ENCODE results near the gene THADA.
"Not testable (repeated sequence)": the region's sequence is repeated elsewhere in the genome, so short reads cannot be mapped to it uniquely, and the experiment has no call there.

Gene THADA

GRCh38 chr2:43196768-43197587, 398.9 kb downstream of the THADA start:
- H3K27ac Mint-ChIP-seq, result peak overlapping the region; percentile 86
- H3K9me3 Mint-ChIP-seq, result no peaks in the 10 kb centered on the region
- H3K4me1 Mint-ChIP-seq, result peaks cover 58% of the 10 kb centered on the region
- H3K36me3 Mint-ChIP-seq, result no peaks in the 10 kb centered on the region
- H3K4me3 Mint-ChIP-seq, result peak overlapping the region; percentile 47
- no peak for DNase-seq (ENCODE audit: low spot score in 2 of 2)
- no peak for ATAC-seq

DNA sequence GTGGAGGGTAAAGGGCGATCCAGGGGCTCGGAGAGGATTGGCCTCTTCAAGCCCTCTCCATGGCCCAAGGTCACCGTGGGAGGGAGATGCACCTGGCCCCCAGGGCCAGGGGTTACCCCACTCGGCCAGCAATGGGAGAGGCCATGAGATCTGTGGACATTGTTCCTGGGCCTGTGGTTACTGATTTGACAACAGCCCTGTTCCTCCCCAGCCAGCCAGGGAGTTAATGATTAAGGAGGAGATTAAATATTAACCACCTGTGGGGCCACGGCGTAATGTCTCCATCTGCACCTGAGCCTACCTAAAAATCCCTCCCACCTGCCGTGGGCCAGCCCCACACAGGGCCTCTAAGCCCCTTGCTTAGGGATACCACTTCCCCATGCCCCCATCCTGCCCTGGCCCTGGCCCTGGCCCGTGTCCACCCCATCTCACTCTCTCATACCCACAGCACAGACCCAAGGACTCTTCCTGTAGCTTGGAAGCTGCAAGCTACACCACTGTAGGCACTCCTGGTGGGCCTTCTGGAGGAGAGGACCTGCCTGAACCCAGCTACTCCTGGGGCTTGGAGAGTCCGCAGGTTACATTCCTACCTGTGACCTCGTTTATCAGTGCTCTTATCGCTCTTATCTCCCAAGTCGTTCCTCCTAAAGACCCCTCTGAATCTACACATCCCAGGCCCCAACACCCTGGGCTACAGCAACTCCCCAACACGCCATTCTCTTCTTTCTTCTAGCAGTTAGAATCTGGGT, 401.5 kb downstream of the THADA start:
- H3K36me3 Mint-ChIP-seq, result no peaks in the 10 kb centered on the region
- DNase-seq (ENCODE audit: low spot score in 2 of 2) (no peak), ATAC-seq (no peak)
- no peaks in the 10 kb centered on the region for H3K9me3 Mint-ChIP-seq
- H3K4me3 Mint-ChIP-seq, result peak overlapping the region; percentile 73
- peak overlapping the region; percentile 93 for H3K27ac Mint-ChIP-seq
- H3K4me1 Mint-ChIP-seq, result peaks cover 64% of the 10 kb centered on the region

- ATAC-seq, result no peak
- no peak for DNase-seq (ENCODE audit: low spot score in 2 of 2)
- peak overlapping the region; percentile 93 for H3K27ac Mint-ChIP-seq
- H3K4me1 Mint-ChIP-seq, result peaks cover 69% of the 10 kb centered on the region
- H3K36me3 Mint-ChIP-seq, result no peaks in the 10 kb centered on the region
- H3K9me3 Mint-ChIP-seq, result no peaks in the 10 kb centered on the region
- H3K4me3 Mint-ChIP-seq, result peak overlapping the region; percentile 73
Measured at GRCh38 chr2:43193652-43194120, 402.2 kb downstream of the THADA start.

DNA sequence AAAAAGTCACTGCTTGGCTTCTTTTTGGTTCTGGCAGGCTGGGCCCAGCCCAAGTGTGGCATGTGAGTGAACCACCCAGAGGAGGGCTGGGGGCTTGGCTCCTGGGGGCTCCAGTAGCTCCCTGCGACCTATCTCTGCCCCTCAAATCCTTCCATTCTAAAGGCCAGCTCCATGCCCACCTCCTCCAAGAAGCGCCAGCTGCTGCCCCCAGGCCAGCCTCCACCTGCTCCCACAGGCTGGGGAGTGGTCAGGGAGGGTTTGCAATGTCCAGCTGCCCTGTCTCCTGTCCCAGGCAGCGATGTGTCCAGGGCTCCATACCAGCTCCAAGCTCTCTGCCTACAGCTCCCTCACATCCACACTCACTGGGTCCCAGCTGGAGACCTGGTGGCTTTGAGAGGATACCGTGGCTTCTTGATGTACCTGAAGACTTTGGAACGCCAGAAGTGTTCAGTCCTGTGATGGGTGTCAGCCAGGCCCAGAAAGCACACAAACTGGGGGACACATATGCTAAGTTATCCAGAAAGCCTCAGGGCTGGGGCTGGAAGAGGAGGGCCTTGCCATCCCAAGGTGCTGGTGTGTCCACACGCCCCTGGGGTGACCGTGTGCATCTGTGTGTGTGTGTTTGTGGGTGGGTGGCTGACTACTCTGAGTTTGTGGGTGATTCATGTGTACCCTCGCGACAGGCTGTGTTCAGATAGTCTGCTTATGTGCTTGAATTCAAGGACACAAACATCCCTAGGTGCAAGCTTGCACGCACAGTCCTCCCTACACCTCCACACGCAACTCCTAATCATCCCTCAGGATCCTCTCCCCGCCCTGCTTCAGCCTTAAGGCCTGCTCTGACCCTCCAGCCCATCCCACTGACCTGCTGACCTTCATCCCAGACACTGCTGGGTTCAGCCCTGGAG, 402.8 kb downstream of the THADA start:
- DNase-seq (ENCODE audit: low spot score in 2 of 2) (no peak), ATAC-seq (peak; percentile 36)
- H3K36me3 Mint-ChIP-seq, result no peaks in the 10 kb centered on the region
- H3K27ac Mint-ChIP-seq, result peak overlapping the region; percentile 93
- H3K4me1 Mint-ChIP-seq, result peaks cover 69% of the 10 kb centered on the region
- H3K9me3 Mint-ChIP-seq, result no peaks in the 10 kb centered on the region
- H3K4me3 Mint-ChIP-seq, result peak overlapping the region; percentile 73

- Mint-ChIP-seq H3K27ac (peak overlapping the region; percentile 93), H3K4me1 (peaks cover 73% of the 10 kb centered on the region), H3K9me3 (no peaks in the 10 kb centered on the region), H3K36me3 (no peaks in the 10 kb centered on the region), H3K4me3 (no peak overlapping the region)
- ATAC-seq, result no peak
- DNase-seq (ENCODE audit: low spot score in 2 of 2), result no peak
Measured at GRCh38 chr2:43191947-43192516, 403.8 kb downstream of the THADA start.

GRCh38 chr2:43190311-43191052, 405.4 kb downstream of the THADA start:
- H3K27ac Mint-ChIP-seq, result peak overlapping the region; percentile 54
- DNase-seq (ENCODE audit: low spot score in 2 of 2), result no peak
- no peaks in the 10 kb centered on the region for H3K36me3 Mint-ChIP-seq
- H3K9me3 Mint-ChIP-seq, result no peaks in the 10 kb centered on the region
- H3K4me3 Mint-ChIP-seq, result no peak overlapping the region
- no peak for ATAC-seq
- peaks cover 61% of the 10 kb centered on the region for H3K4me1 Mint-ChIP-seq

DNA sequence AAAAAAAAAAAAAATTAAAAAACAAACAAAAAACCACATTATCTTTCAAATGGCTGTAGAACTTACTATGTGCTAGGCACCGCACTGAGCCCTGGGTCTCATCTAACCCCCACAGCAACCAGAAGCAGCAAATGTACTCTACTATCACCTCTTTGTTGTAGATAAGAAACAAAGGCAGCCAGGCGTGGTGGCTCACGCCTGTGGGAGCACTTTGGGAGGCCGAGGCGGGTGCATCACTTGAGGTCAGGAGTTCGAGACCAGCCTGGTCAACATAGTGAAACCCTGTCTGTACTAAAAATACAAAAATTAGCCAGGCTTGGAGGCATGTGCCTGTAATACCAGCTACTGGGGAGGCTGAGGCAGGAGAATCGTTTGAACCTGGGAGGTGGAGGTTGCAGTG, 406.0 kb downstream of the THADA start:
- H3K4me3 Mint-ChIP-seq; H3K27ac Mint-ChIP-seq; DNase-seq (ENCODE audit: low spot score in 2 of 2); H3K9me3 Mint-ChIP-seq; ATAC-seq; H3K36me3 Mint-ChIP-seq: not testable (repeated sequence)
- peaks cover 60% of the 10 kb centered on the region for H3K4me1 Mint-ChIP-seq

DNA sequence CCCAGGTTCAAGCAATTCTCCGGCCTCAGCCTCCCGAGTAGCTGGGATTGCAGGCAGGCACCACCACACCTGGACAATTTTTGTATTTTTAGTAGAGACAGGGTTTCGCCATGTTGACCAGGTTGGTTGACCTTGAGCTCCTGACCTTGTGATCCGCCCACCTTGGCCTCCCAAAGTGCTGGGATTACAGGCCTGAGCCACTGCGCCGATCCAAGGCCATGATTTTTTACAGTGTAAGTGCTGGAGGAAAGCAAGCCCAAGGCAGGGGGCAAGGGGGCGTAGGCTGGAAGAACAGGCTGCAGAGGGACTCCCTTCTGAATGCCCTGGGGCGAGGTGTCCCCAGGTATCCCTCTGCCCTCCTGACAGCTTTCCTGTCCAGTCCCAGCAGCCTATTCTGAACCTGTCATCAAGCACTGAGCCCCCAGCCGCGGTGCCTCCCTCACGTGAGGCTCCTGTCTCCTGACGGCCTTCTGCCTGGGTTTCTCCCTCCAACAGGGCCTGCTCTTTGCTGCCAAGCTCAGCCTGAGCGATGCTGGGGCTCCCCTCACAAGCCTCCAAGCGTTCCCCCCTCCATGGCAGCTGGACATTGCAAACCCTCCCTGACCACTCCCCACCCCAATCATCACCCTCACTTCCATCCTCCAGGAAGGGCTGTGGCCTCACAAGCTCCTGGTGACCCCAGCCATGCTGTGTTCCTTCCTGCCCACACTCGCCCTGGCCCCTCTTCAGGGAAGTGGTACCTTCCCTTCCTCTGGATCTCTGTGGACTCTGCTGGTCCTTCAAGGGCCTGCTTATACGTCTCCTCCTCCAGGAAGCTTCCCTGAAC, 407.1 kb downstream of the THADA start:
- Mint-ChIP-seq H3K4me1 (peaks cover 60% of the 10 kb centered on the region), H3K9me3 (no peaks in the 10 kb centered on the region), H3K27ac (no peak overlapping the region), H3K4me3 (no peak overlapping the region), H3K36me3 (no peaks in the 10 kb centered on the region)
- no peak for DNase-seq (ENCODE audit: low spot score in 2 of 2)
- no peak for ATAC-seq

- peaks cover 45% of the 10 kb centered on the region for H3K4me1 Mint-ChIP-seq
- no peak for ATAC-seq
- H3K27ac Mint-ChIP-seq, result peak overlapping the region; percentile 29
- no peak for DNase-seq (ENCODE audit: low spot score in 2 of 2)
- no peak overlapping the region for H3K4me3 Mint-ChIP-seq
- no peaks in the 10 kb centered on the region for H3K9me3 Mint-ChIP-seq
- H3K36me3 Mint-ChIP-seq, result no peaks in the 10 kb centered on the region
Measured at GRCh38 chr2:43186679-43187374, 409.0 kb downstream of the THADA start.

GRCh38 chr2:43186321-43186678, 409.5 kb downstream of the THADA start:
- no peak for ATAC-seq
- Mint-ChIP-seq H3K36me3 (no peaks in the 10 kb centered on the region), H3K9me3 (no peaks in the 10 kb centered on the region), H3K4me3 (no peak overlapping the region), H3K27ac (peak overlapping the region; percentile 29), H3K4me1 (peaks cover 46% of the 10 kb centered on the region)
- no peak for DNase-seq (ENCODE audit: low spot score in 2 of 2)

- H3K4me3 Mint-ChIP-seq, result no peak overlapping the region
- peak overlapping the region; percentile 80 for H3K27ac Mint-ChIP-seq
- DNase-seq (ENCODE audit: low spot score in 2 of 2), result no peak
- no peak for ATAC-seq
- no peaks in the 10 kb centered on the region for H3K9me3 Mint-ChIP-seq
- peaks cover 55% of the 10 kb centered on the region for H3K4me1 Mint-ChIP-seq
- no peaks in the 10 kb centered on the region for H3K36me3 Mint-ChIP-seq
Measured at GRCh38 chr2:43185146-43185545, 410.7 kb downstream of the THADA start.

DNA sequence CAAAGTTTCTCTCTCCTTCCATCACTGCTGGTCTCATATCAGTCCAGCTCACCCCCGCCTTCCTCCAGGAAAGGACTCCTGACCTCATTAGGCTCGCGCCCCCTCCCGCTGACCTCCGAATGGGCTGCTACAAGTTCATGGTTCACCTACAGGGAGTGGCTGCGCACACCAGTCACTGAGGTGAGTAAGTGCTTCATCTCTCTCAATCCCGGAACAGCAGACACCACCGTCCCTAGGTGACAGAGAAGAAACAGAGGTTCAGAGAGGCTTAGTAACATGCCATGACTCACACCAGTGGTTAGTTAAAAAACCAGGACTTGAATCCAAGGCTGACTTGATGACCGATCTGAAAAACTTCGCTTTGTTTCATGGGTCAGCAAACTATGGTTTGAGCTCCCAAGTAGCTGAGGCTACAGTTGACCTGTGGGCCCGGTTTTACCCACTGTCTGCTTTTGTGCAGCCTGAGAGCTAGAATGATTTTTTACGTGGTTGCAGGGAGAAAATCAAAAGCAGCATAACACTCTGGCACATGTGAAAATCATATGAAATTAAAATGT, 411.4 kb downstream of the THADA start:
- peak overlapping the region; percentile 48 for H3K4me3 Mint-ChIP-seq
- peak overlapping the region; percentile 80 for H3K27ac Mint-ChIP-seq
- H3K4me1 Mint-ChIP-seq, result peaks cover 55% of the 10 kb centered on the region
- ATAC-seq, result peak; percentile 100
- DNase-seq (ENCODE audit: low spot score in 2 of 2), result peak in 1 of 2 donors; percentile 65
- no peaks in the 10 kb centered on the region for H3K9me3 Mint-ChIP-seq
- no peaks in the 10 kb centered on the region for H3K36me3 Mint-ChIP-seq

GRCh38 chr2:43183743-43184142, 412.1 kb downstream of the THADA start:
- H3K27ac Mint-ChIP-seq, result peak overlapping the region; percentile 80
- ATAC-seq, result no peak

More at GRCh38 chr2:43183743-43184142, 412.1 kb downstream of the THADA start:
- Mint-ChIP-seq H3K4me3 (peak overlapping the region; percentile 48), H3K4me1 (peaks cover 54% of the 10 kb centered on the region), H3K36me3 (no peaks in the 10 kb centered on the region), H3K9me3 (no peaks in the 10 kb centered on the region)
- DNase-seq (ENCODE audit: low spot score in 2 of 2), result no peak

All from stimulated activated effector memory CD8-positive, alpha-beta T cell treated with anti-CD3 and anti-CD28 coated beads, Interleukin-12 subunit alpha, Interleukin-12 subunit beta, amount 100 ng/mL, for 72 hours (primary cell).